OCI-LY7 (cell line): ENCODE results near the gene ZNF625. TPM values are rescaled to one million over a fixed set of nuclear protein-coding genes. Genes with fewer than 3 reads are reported as not detected.

ENCODE experiments used
- BruUV-seq: library from RNA; stranded (reverse); fragments of 400-500 nt; replicated peaks from 2 replicates; lab custom pipeline; 2021; lab: Mats Ljungman, UMichigan
- CTCF ChIA-PET: fragments of 300-600 bp; sonication (Branson Sonifier 250); formaldehyde crosslinking; loops from one replicate; lab custom pipeline; 2022; ENCODE audit warnings: antibody characterized with exemption; ENCODE audit not compliant: unreplicated experiment; lab: Charles Lee
- POLR2A ChIA-PET: fragments of 300-600 bp; sonication (Branson Sonifier 250); formaldehyde crosslinking; loops from one replicate; lab custom pipeline; 2022; ENCODE audit warnings: antibody characterized with exemption; lab: Charles Lee
- DNase-seq: peaks from one replicate; pipeline ENCODE4 v3.0.0-alpha.2; 2015; ENCODE audit warnings: low spot score
- H2AFZ ChIP-seq: fragments of 200-600 bp; sonication (generic), shearing (Covaris generic); 2 replicates; pipeline ENCODE4 v1.6.1; 2014; ENCODE audit warnings: mild to moderate bottlenecking, antibody characterized with exemption, low read length, moderate library complexity
- H3K27ac ChIP-seq: fragments of 200-600 bp; sonication (generic); 2 replicates; pipeline ENCODE4 v1.5.1; 2014; ENCODE audit warnings: mixed run types, low read depth, mild to moderate bottlenecking, moderate library complexity, low read length, inconsistent platforms; ENCODE audit not compliant: poor library complexity, severe bottlenecking
- H3K36me3 ChIP-seq: fragments of 200-600 bp; sonication (generic); 2 replicates; pipeline ENCODE4 v1.6.1; 2014; ENCODE audit warnings: mild to moderate bottlenecking, antibody characterized with exemption, low read length, moderate library complexity, mixed read lengths; ENCODE audit not compliant: insufficient read depth
- H3K4me1 ChIP-seq: fragments of 200-600 bp; sonication (generic); 2 replicates; pipeline ENCODE4 v1.5.1; 2014; ENCODE audit warnings: mild to moderate bottlenecking, low read length; ENCODE audit not compliant: insufficient read depth, poor library complexity, severe bottlenecking
- H3K4me2 ChIP-seq: fragments of 200-600 bp; sonication (generic); 2 replicates; pipeline ENCODE4 v1.6.1; 2014; ENCODE audit warnings: mild to moderate bottlenecking, low read length
- H3K4me3 ChIP-seq: fragments of 200-600 bp; sonication (generic); 2 replicates; pipeline ENCODE4 v1.5.1; 2014; ENCODE audit warnings: mild to moderate bottlenecking, low read depth, low read length; ENCODE audit not compliant: poor library complexity, severe bottlenecking
- H3K79me2 ChIP-seq: fragments of 200-600 bp; sonication (generic); 2 replicates; pipeline ENCODE4 v1.6.1; 2016; ENCODE audit warnings: low read depth, mild to moderate bottlenecking, low read length, moderate library complexity, mixed read lengths; ENCODE audit not compliant: insufficient read depth
- H3K9me2 ChIP-seq: fragments of 200-600 bp; sonication (generic); 2 replicates; pipeline ENCODE4 v1.6.1; 2016; ENCODE audit warnings: mild to moderate bottlenecking, low read length, mixed read lengths; ENCODE audit not compliant: insufficient read depth
- H3K9me3 ChIP-seq: fragments of 200-600 bp; sonication (generic); 2 replicates; pipeline ENCODE4 v1.6.1; 2014; ENCODE audit warnings: mild to moderate bottlenecking, mixed run types, low read length, mixed read lengths
- H4K20me1 ChIP-seq: fragments of 200-600 bp; sonication (generic); 2 replicates; pipeline ENCODE4 v1.6.1; 2014; ENCODE audit warnings: mild to moderate bottlenecking, antibody characterized with exemption, low read length, moderate library complexity, mixed read lengths; ENCODE audit not compliant: insufficient read depth
- EZH2phosphoT487 ChIP-seq: fragments of 200-600 bp; sonication (generic); IDR thresholded peaks from 2 replicates; pipeline ENCODE4 v1.6.1; 2018; ENCODE audit warnings: low read depth, borderline replicate concordance, mild to moderate bottlenecking, mixed run types, antibody characterized with exemption, low read length, moderate library complexity, mixed read lengths
- intact Hi-C: fragments of 100-400 bp; cut with micrococcal nuclease; formaldehyde crosslinking; loops from one replicate; pipeline ENCODE4 v1.10.0; 2022; ENCODE audit not compliant: unreplicated experiment
- total RNA-seq, 2 experiments: library from RNA; depleted of rRNA in 1 of 2; stranded (reverse); fragments of >200 nt in 1 of 2; shearing (Covaris generic) in 1 of 2; gene quantifications; 2 replicates each; pipeline ENCODE4 v1.2.3, GENCODE V29; 2014 to 2022
- TF ChIP-seq, protein P1 (sequence below): fragments of 200-600 bp; sonication (generic); conservative IDR thresholded peaks from 2 replicates; pipeline ENCODE4 v1.5.1; 2014; ENCODE audit warnings: mild to moderate bottlenecking, antibody characterized with exemption, low read length, moderate library complexity, mixed read lengths

Gene ZNF625
- total RNA-seq, 2 experiments from 2014 or later: 7.8 to 9.2 TPM

GRCh38 chr19:12139269-12139668 lies 17.3 kb downstream of the ZNF625 start:
- TF ChIP-seq EZH2phosphoT487: no peak
- TF ChIP-seq, protein P1, sequence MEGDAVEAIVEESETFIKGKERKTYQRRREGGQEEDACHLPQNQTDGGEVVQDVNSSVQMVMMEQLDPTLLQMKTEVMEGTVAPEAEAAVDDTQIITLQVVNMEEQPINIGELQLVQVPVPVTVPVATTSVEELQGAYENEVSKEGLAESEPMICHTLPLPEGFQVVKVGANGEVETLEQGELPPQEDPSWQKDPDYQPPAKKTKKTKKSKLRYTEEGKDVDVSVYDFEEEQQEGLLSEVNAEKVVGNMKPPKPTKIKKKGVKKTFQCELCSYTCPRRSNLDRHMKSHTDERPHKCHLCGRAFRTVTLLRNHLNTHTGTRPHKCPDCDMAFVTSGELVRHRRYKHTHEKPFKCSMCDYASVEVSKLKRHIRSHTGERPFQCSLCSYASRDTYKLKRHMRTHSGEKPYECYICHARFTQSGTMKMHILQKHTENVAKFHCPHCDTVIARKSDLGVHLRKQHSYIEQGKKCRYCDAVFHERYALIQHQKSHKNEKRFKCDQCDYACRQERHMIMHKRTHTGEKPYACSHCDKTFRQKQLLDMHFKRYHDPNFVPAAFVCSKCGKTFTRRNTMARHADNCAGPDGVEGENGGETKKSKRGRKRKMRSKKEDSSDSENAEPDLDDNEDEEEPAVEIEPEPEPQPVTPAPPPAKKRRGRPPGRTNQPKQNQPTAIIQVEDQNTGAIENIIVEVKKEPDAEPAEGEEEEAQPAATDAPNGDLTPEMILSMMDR: no peak
- POLR2A ChIA-PET: no interaction called here
- intact Hi-C loops: no loop called here

DNA sequence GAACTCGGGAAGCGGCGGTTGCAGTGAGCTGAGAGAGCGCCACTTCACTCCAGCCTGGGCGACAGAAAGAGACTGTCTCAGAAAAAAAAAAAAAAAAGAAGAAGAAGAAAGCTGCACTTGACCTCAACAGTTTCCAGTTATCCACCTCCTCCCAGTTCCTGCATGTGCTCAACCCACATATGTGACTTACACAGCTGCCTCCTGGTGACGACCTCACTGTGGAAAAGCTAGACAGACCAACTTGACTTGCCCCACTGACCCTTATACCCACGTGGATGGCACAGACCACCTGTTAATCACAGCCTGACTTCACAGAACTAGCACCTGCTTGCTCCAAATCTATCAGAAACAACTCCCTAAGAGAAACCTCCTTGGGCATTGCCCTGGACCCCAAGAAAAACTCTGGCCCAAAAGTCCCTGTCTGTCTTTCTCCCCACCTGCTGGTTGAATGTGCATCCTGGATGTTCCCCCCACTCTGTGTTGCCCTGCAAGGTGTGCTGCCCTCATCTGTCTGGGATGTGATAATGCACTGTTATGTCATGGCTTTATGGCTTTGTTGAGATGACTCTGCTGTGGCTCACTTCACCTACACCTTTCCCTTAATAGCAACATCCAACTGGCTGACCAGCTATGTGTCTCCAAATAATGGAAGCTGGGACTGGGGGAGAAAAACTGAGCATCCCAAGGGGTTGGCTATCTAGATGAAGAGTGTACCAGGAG lies 19.2 kb downstream of the ZNF625 start:
- no peaks in the 10 kb centered on the region for H3K9me3 ChIP-seq
- no peak for TF ChIP-seq EZH2phosphoT487
- TF ChIP-seq, protein P1: peak; percentile 87
- peaks cover 38% of the 10 kb centered on the region for H3K36me3 ChIP-seq
- no peaks in the 10 kb centered on the region for H4K20me1 ChIP-seq
- intact Hi-C loops: no loop called here
- H3K79me2 ChIP-seq: peaks cover 11% of the 10 kb centered on the region; the same call in 1 of the 2 replicates
- no peak overlapping the region for H2AFZ ChIP-seq
- peak; percentile 78 for DNase-seq
- CTCF ChIA-PET: interaction anchor here (1.1 to 1.6 kb wide), 3 partner anchors 47 to 213 kb away, joined by 3 to 5 read pairs (median 5); no protein-coding TSS in a partner anchor
- no peak overlapping the region for H3K4me3 ChIP-seq
- H3K27ac ChIP-seq: no peak overlapping the region
- H3K4me2 ChIP-seq: 0 out of 2 replicates have a peak overlapping the region, but pooled peaks have one; percentile 3
- H3K4me1 ChIP-seq: peaks cover 26% of the 10 kb centered on the region
- no peaks in the 10 kb centered on the region for H3K9me2 ChIP-seq
- POLR2A ChIA-PET: interaction anchor here (0.7 kb wide), 1 partner anchor 215 kb away, joined by 5 read pairs; no protein-coding TSS in a partner anchor
- no TSS peak for BruUV-seq

More at GRCh38 chr19:12139269-12139668, 17.3 kb downstream of the ZNF625 start:
- Histone ChIP-seq H3K4me3 (peak overlapping the region; percentile 89), H3K27ac (no peak overlapping the region), H4K20me1 (no peaks in the 10 kb centered on the region), H3K4me1 (peaks cover 26% of the 10 kb centered on the region), H3K36me3 (peaks cover 21% of the 10 kb centered on the region), H3K79me2 (peaks cover 11% of the 10 kb centered on the region; the same call in 1 of the 2 replicates), H3K4me2 (peak overlapping the region; percentile 96), H3K9me3 (no peaks in the 10 kb centered on the region), H2AFZ (peak overlapping the region; percentile 68; the same call in 1 of the 2 replicates), H3K9me2 (no peaks in the 10 kb centered on the region)
- DNase-seq: no peak
- CTCF ChIA-PET: no interaction called here
- no TSS peak for BruUV-seq

- DNase-seq: no peak
- no peaks in the 10 kb centered on the region for H3K9me3 ChIP-seq
- intact Hi-C loops: no loop called here
- H3K27ac ChIP-seq: no peak overlapping the region
- H3K4me3 ChIP-seq: no peak overlapping the region
- no peak for TF ChIP-seq EZH2phosphoT487
- TF ChIP-seq, protein P1: no peak
- no TSS peak for BruUV-seq
- H3K4me2 ChIP-seq: no peak overlapping the region
- H2AFZ ChIP-seq: no peak overlapping the region
- no peaks in the 10 kb centered on the region for H4K20me1 ChIP-seq
- ChIA-PET CTCF (no interaction called here), POLR2A (no interaction called here)
- peaks cover 49% of the 10 kb centered on the region for H3K36me3 ChIP-seq
- no peaks in the 10 kb centered on the region for H3K79me2 ChIP-seq
- H3K4me1 ChIP-seq: peaks cover 8% of the 10 kb centered on the region
- H3K9me2 ChIP-seq: no peaks in the 10 kb centered on the region
Observed at GRCh38 chr19:12133069-12133468, 23.5 kb downstream of the ZNF625 start.
